ENCODE results near the gene TRIM75. TPM values are rescaled to one million over a fixed set of nuclear protein-coding genes. Genes with fewer than 3 reads are reported as not detected.

The TRIM75 gene
- total RNA-seq, 2 donors from 2014 or later: not detected

DNA sequence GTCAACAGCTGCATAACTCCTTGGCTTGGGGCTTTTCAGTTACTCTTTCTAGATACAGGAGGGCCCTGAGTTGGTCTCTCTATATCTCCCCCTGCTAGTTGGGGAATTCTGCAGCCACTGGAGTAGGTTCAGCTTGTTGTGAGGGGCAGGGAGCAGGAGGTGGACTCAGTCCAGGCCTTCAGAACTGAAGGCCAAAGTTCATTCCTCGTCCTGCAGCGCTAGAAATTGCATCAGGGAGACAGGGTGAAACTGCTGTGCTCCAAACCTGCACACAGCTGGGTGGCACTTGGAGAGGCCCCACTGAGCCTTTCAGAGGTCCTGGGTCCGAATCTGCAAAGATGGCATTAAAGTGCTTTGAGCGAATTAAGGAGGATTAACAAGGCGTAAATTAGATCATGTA lies 46.8 kb upstream of the TRIM75 start:
- no peaks in the 10 kb centered on the region for H3K36me3 ChIP-seq (ENCODE audit: control insufficient read depth, insufficient read depth, low read length)
- H3K27ac ChIP-seq (ENCODE audit: low read depth, low read length): no peak overlapping the region
- no peaks in the 10 kb centered on the region for H3K9me3 Mint-ChIP-seq
- TF ChIP-seq, protein P1, sequence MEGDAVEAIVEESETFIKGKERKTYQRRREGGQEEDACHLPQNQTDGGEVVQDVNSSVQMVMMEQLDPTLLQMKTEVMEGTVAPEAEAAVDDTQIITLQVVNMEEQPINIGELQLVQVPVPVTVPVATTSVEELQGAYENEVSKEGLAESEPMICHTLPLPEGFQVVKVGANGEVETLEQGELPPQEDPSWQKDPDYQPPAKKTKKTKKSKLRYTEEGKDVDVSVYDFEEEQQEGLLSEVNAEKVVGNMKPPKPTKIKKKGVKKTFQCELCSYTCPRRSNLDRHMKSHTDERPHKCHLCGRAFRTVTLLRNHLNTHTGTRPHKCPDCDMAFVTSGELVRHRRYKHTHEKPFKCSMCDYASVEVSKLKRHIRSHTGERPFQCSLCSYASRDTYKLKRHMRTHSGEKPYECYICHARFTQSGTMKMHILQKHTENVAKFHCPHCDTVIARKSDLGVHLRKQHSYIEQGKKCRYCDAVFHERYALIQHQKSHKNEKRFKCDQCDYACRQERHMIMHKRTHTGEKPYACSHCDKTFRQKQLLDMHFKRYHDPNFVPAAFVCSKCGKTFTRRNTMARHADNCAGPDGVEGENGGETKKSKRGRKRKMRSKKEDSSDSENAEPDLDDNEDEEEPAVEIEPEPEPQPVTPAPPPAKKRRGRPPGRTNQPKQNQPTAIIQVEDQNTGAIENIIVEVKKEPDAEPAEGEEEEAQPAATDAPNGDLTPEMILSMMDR (conservative IDR thresholded peaks at IDR 0.05): no peak
- no peaks in the 10 kb centered on the region for H3K36me3 Mint-ChIP-seq (ENCODE audit: low read depth)
- H3K27ac Mint-ChIP-seq: no peak overlapping the region
- 89 to 90% methylated on average over 5 of the region's 5 CpGs for WGBS, 2 experiments (ENCODE audit: insufficient coverage in 1 of 2, insufficient read length in 1 of 2)
- H3K4me3 Mint-ChIP-seq: no peak overlapping the region
- H3K27me3 Mint-ChIP-seq (ENCODE audit: insufficient read depth): peaks cover 18% of the 10 kb centered on the region
- H3K9me3 ChIP-seq (ENCODE audit: control insufficient read depth, low read length): no peaks in the 10 kb centered on the region
- H3K27me3 ChIP-seq (ENCODE audit: control insufficient read depth, insufficient read depth, low read length, poor library complexity, severe bottlenecking): no peaks in the 10 kb centered on the region
- H3K4me3 ChIP-seq (ENCODE audit: low read length): no peak overlapping the region
- peaks cover 13% of the 10 kb centered on the region for H3K4me1 Mint-ChIP-seq
- DNase-seq: peak; percentile 44
- no peak overlapping the region for H3K9ac ChIP-seq (ENCODE audit: extremely low read depth, low read length, poor library complexity, severe bottlenecking)
- H3K4me1 ChIP-seq (ENCODE audit: control insufficient read depth, insufficient read depth, low read length): no peaks in the 10 kb centered on the region

DNA sequence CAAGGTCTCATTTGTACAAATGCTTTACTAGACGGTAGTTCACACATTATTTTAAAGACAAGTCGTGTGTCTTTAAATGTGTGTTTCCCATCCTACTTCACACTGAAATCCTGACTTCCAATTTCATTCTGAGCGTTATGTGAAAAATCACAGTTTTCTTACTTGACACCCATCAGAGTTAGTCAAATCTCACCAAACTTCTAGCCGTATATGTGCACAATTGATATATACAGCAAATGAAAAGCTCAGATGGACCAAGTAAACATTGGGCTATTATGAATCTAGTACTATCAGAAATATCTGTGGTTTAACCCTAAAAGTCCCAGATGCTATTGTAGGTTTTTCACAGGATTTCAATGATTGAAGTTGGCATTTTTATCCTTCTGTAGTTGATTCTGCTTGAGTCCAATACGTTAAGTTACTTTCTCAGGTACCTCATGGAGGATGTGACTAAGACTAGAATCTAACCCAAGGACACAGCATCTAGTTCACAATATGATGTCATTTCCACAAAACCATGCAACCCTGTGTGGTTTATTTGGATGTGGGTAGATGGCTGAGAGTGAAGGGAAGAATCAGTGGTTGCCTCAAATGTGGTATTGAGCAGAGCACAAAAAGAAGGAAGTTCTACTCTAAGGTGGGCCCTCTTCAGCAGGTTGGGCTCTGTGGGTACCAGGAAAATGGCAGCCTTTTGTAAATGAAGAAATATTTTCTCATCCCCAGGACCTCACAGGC lies 44.0 kb upstream of the TRIM75 start:
- TF ChIP-seq, protein P1 (conservative IDR thresholded peaks at IDR 0.05): no peak
- H3K27ac Mint-ChIP-seq: no peak overlapping the region
- no peaks in the 10 kb centered on the region for H3K36me3 ChIP-seq (ENCODE audit: control insufficient read depth, insufficient read depth, low read length)
- no peak overlapping the region for H3K9ac ChIP-seq (ENCODE audit: extremely low read depth, low read length, poor library complexity, severe bottlenecking)
- no peaks in the 10 kb centered on the region for H3K27me3 ChIP-seq (ENCODE audit: control insufficient read depth, insufficient read depth, low read length, poor library complexity, severe bottlenecking)
- H3K4me1 ChIP-seq (ENCODE audit: control insufficient read depth, insufficient read depth, low read length): no peaks in the 10 kb centered on the region
- no peaks in the 10 kb centered on the region for H3K36me3 Mint-ChIP-seq (ENCODE audit: low read depth)
- no peak for DNase-seq
- no peak overlapping the region for H3K27ac ChIP-seq (ENCODE audit: low read depth, low read length)
- H3K4me1 Mint-ChIP-seq: peaks cover 5% of the 10 kb centered on the region
- no peak overlapping the region for H3K4me3 ChIP-seq (ENCODE audit: low read length)
- 92 to 98% methylated on average over 4 to 5 of the region's 5 CpGs for WGBS, 2 experiments (ENCODE audit: insufficient coverage in 1 of 2, insufficient read length in 1 of 2)
- no peak overlapping the region for H3K4me3 Mint-ChIP-seq
- no peaks in the 10 kb centered on the region for H3K9me3 Mint-ChIP-seq
- H3K27me3 Mint-ChIP-seq (ENCODE audit: insufficient read depth): peaks cover 15% of the 10 kb centered on the region
- H3K9me3 ChIP-seq (ENCODE audit: control insufficient read depth, low read length): no peaks in the 10 kb centered on the region

DNA sequence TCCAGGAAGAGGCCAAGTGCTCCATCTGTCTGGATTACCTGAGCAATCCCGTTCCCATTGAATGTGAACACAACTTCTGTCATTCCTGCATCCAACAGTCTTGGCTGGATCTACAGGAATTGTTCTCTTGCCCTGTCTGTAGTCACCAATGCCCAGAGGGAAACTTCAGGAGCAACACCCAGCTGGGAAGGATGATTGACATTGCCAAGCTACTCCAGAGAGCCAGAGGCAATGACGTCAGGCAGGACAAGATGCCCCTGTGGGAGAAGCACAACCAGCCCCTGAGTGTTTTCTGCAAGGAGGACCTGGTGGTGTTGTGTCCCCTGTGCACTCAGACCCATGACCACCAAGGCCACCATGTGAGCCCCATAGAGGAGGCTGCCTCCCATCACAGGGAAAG lies 43.2 kb upstream of the TRIM75 start:
- Mint-ChIP-seq H3K27me3 (ENCODE audit: insufficient read depth) (peaks cover 9% of the 10 kb centered on the region), H3K4me1 (peaks cover 5% of the 10 kb centered on the region), H3K27ac (no peak overlapping the region), H3K4me3 (no peak overlapping the region), H3K36me3 (ENCODE audit: low read depth) (no peaks in the 10 kb centered on the region), H3K9me3 (no peaks in the 10 kb centered on the region)
- Histone ChIP-seq H3K27me3 (ENCODE audit: control insufficient read depth, insufficient read depth, low read length, poor library complexity, severe bottlenecking) (no peaks in the 10 kb centered on the region), H3K4me3 (ENCODE audit: low read length) (no peak overlapping the region), H3K9me3 (ENCODE audit: control insufficient read depth, low read length) (no peaks in the 10 kb centered on the region), H3K27ac (ENCODE audit: low read depth, low read length) (no peak overlapping the region), H3K4me1 (ENCODE audit: control insufficient read depth, insufficient read depth, low read length) (no peaks in the 10 kb centered on the region), H3K9ac (ENCODE audit: extremely low read depth, low read length, poor library complexity, severe bottlenecking) (no peak overlapping the region), H3K36me3 (ENCODE audit: control insufficient read depth, insufficient read depth, low read length) (no peaks in the 10 kb centered on the region)
- no peak for DNase-seq
- TF ChIP-seq, protein P1 (conservative IDR thresholded peaks at IDR 0.05): no peak
- WGBS, 2 experiments (ENCODE audit: insufficient coverage in 1 of 2, insufficient read length in 1 of 2): 88 to 95% methylated on average over 1 to 2 of the region's 2 CpGs
